Islet of Langerhans (tissue), 1 donor: ENCODE data around the gene CAPN15.
"Not testable (repeated sequence)": the region's sequence is repeated elsewhere in the genome, so short reads cannot be mapped to it uniquely, and the experiment has no call there.

Source experiments
- FAIRE-seq: peaks from one replicate; lab custom pipeline; 2011; peaks lifted over from hg19 to GRCh38; lab: Jason Lieb, UNC

CAPN15 gene

GRCh38 chr16:527015-527903 is at the start of gene CAPN15:
Gene CAPN15, plus strand, starts transcription at chr16:527712. Its CDS starts 19,127 bp downstream, at chr16:546839.
- no peak for FAIRE-seq

- FAIRE-seq = not testable (repeated sequence)
Observed at GRCh38 chr16:478287-478686, 49.2 kb upstream of the CAPN15 start.

GRCh38 chr16:482468-483185 is 44.9 kb upstream of the CAPN15 start:
- FAIRE-seq = no peak

- no peak for FAIRE-seq
Observed at GRCh38 chr16:483341-484075, 44.0 kb upstream of the CAPN15 start.

GRCh38 chr16:489606-490005 is 37.9 kb upstream of the CAPN15 start:
- no peak for FAIRE-seq

GRCh38 chr16:490768-491167 is 36.7 kb upstream of the CAPN15 start:
- no peak for FAIRE-seq

- FAIRE-seq = no peak
Observed at GRCh38 chr16:491220-491919, 36.1 kb upstream of the CAPN15 start.

- no peak for FAIRE-seq
Observed at GRCh38 chr16:492211-492875, 35.2 kb upstream of the CAPN15 start.

- not testable (repeated sequence) for FAIRE-seq
Observed at GRCh38 chr16:494676-495075, 32.8 kb upstream of the CAPN15 start.

GRCh38 chr16:495127-495748 is 32.3 kb upstream of the CAPN15 start:
- FAIRE-seq = no peak

- FAIRE-seq = no peak
Observed at GRCh38 chr16:496097-496886, 31.2 kb upstream of the CAPN15 start.

- FAIRE-seq = no peak
Observed at GRCh38 chr16:497258-497657, 30.3 kb upstream of the CAPN15 start.

GRCh38 chr16:499924-500323 is 27.6 kb upstream of the CAPN15 start:
- FAIRE-seq = no peak

GRCh38 chr16:500709-501108 is 26.8 kb upstream of the CAPN15 start:
- no peak for FAIRE-seq

GRCh38 chr16:502179-502943 is 25.2 kb upstream of the CAPN15 start:
- no peak for FAIRE-seq

GRCh38 chr16:503150-504071 is 24.1 kb upstream of the CAPN15 start:
- FAIRE-seq = no peak

- no peak for FAIRE-seq
Observed at GRCh38 chr16:505479-506245, 21.9 kb upstream of the CAPN15 start.

- no peak for FAIRE-seq
Observed at GRCh38 chr16:506246-506546, 21.3 kb upstream of the CAPN15 start.
